ENCODE data around the gene LBHD2.

- no peak for TF ChIP-seq NR1H2 (CRISPR knock-in tag; IDR thresholded peaks at IDR 0.05; ENCODE audit: borderline replicate concordance, low read depth)
- no peak for TF ChIP-seq BCL6 (CRISPR knock-in tag; IDR thresholded peaks at IDR 0.05)
- TF ChIP-seq HMG20B (CRISPR knock-in tag; conservative IDR thresholded peaks at IDR 0.05): no peak
- no peak for TF ChIP-seq ZNF253 (CRISPR knock-in tag; IDR thresholded peaks at IDR 0.05; ENCODE audit: borderline replicate concordance)
- TF ChIP-seq CTCF (CRISPR knock-in tag; IDR thresholded peaks at IDR 0.05): no peak
- TF ChIP-seq ZNF205 (CRISPR knock-in tag; IDR thresholded peaks at IDR 0.05): no peak
- TF ChIP-seq STAT5B (CRISPR knock-in tag; IDR thresholded peaks at IDR 0.05): no peak
- TF ChIP-seq ZNF17 (CRISPR knock-in tag; IDR thresholded peaks at IDR 0.05): no peak
- TF ChIP-seq NCOR1 (IDR thresholded peaks at IDR 0.05; ENCODE audit: borderline replicate concordance, low read length): no peak
- no peak for TF ChIP-seq YEATS2 (CRISPR knock-in tag; IDR thresholded peaks at IDR 0.05; ENCODE audit: borderline replicate concordance)
- no peak for TF ChIP-seq TAF1 (CRISPR knock-in tag; IDR thresholded peaks at IDR 0.05)
Observed at GRCh38 chr14:103130017-103130764, 46.2 kb downstream of the LBHD2 start.
